HG02798 (cell line): ENCODE measurements around the gene RSL24D1.
"Not testable (repeated sequence)": the region's sequence is repeated elsewhere in the genome, so short reads cannot be mapped to it uniquely, and the experiment has no call there.

Experiments
- ATAC-seq: cut with Tn5 transposase; IDR thresholded peaks from one replicate; pipeline ENCODE4 v1.9.1; 2021; ENCODE audit warnings: mild to moderate bottlenecking; ENCODE audit not compliant: unreplicated experiment, poor library complexity

RSL24D1 gene

DNA sequence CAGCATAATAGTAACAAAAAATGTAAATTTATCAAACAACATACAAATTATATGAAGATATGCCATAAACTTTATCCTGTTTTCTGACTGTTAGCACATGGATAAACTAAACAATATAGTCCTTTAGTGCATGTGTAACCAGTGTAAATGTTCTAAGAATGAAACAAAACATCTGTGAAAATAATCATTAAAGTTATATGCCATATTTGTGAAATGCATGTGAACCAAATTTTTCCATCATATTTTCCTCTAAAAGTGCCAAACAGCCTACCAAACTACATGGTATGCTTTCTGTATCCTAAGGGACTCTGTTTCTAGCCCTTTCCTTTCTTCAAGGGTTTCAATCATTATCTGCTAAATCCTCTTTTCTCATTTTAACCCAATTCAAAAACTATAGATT, 23.9 kb upstream of the RSL24D1 start:
- no peak for ATAC-seq

DNA sequence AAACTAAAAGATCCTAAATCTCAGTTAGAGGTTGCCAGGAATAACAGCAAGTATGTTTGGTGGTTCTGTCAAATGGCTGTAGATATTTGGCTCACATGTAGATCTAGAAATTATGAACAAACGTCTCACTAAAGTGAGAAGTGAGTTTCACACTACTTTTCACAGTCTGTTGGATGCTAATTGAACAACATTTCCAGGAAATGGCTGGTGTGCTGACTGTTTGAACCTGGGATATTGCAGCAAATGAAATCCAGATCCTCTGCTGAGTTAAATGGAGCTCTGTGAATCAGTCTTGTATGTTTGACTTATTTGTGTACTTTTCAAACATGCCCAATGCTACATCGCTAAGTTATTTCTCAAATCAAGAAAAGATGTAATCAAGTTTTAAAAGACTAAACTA, 21.3 kb upstream of the RSL24D1 start:
- ATAC-seq, result no peak

DNA sequence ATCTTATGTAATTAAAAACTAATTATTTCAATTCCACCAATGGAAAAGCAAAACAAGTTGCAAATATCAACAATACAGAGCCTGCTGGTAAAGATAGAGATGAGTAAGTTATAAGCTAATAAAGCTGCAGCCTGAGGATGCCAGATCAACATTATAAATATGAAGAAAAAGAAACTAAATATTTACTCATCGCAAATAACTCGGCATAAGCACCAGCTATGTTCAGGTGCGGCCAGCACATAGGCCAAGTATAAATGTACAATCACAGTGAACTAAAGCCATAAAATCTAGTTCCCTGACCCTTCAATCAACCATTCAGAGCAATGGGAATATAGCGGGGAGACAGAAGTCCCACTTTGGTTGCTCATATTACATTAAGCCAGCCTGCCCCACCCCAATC, 7.7 kb upstream of the RSL24D1 start:
- no peak for ATAC-seq

DNA sequence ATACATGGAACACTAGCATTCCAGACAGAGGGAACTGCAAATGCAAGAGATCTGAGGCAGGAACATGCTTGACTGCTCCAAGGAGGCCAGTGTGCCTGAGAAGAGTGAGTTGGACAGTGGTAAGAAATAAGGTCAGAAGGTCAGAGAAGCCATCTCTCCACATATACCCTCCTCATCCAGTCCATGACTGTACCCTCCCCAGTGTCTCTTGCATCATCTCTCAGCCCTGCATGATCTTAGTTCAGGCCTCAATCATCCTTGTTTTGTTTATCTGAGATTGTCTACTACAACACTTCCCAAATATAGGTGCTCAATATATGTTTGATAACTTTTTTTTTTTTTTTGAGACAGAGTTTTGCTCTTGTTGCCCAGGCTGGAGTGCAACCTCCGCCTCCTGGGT, 5.5 kb upstream of the RSL24D1 start:
- no peak for ATAC-seq

DNA sequence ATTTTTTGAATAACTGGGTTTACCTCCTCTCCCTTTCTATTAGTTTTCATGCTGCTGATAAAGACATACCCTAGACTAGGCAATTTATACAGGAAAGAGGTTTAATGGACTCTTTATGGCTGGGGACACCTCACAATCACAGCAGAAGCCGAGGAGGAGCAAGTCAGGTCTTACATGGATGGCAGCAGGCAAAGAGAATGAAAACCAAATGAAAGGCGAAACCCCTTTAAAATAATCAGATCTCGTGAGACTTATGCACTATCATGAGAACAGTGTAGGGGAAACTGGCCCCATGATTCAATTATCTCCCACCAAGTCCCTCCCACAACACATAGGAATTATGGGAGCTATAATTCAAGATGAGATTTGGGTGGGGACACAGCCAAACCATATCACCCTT, 2.0 kb upstream of the RSL24D1 start:
- ATAC-seq, result no peak

DNA sequence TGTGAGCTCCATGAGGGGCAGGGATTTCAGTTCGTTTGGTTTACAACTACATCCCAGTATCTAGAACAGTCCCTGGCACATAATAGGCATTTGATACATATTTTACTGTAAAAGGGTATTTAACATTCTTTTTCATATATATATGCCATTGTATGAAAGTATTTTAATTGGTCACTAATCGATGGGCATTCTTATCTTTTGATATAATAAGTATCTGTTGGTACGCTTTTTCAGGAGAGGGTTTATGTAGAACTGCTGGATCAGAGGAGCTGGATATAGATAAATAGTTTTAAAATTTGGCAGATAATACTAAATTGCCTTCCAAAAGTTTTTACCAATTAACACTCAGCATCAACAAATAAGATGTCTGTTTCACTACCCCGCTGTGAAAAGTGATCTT, 978 bp upstream of the RSL24D1 start:
- ATAC-seq, result no peak

DNA sequence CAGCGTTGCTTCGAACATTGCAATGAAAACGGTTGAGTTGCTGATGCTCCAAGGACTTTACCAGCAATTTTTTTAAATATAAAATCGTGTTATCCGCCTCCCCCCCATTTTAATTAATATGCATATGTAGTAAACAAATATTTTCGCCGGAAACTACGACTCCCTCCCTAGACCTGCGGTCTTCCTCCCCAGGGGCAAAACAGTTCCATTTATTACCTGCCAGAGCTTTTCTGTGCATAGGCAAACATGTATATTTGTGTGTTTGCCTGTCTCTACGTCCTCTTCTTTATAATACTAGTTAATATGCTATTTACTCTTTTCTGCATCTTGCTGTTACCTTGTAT, 593 bp upstream of the RSL24D1 start:
- peak; percentile 12 for ATAC-seq

DNA sequence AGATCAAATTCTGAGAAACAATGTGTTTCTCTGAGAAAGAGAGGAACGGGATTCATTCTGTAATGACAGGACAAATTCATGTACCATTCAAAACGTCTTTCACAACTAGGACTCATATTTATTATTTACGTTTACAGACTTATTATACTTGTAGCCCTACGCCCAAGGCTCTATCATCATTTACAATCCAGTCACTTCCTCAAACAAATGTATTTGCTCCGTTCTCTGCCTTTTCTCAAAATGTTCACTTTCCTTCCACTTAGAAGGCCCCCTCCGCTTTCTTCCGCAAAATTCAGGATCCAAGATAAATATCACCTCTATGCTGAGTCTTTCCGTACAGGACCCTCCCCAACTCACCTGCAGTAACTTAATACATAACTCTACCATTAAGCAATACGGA, 745 bp downstream of the RSL24D1 start:
- no peak for ATAC-seq

DNA sequence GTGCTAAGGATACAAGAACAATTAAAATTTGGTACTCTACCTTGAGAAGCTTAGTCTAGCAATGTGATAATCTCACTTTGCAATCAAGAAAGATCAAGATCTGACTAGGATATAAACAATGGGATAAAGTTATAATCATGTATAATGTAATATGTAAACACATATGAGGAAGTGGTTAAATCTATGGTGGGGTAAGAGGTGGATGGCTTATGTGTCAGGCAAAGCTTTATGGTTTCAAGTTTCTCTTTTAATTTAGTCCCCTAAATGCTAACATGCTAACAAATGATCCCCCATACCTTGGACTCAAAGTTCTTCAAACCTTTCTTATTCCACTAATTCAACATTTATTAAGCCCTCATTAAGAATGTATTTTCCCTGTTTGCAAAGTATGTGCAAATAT, 2.5 kb downstream of the RSL24D1 start:
- no peak for ATAC-seq

DNA sequence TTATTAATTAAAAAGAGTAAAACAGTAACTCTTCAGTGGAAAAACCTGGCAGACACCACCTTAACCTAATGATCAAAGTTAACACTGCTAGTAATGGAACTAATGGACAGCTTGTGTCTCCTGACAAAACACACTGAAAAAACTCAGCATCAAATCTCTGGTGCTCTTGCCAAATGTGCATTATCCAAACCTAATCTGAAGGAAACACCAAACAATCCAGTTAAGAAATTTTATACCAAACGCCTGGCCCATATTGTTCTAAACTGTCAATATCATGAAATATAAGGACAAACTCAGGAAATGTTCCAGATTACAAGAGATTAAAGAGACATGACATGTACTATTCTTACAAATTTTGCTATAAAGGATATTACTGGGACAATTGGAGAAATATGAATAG, 10.4 kb downstream of the RSL24D1 start:
- ATAC-seq, result no peak

DNA sequence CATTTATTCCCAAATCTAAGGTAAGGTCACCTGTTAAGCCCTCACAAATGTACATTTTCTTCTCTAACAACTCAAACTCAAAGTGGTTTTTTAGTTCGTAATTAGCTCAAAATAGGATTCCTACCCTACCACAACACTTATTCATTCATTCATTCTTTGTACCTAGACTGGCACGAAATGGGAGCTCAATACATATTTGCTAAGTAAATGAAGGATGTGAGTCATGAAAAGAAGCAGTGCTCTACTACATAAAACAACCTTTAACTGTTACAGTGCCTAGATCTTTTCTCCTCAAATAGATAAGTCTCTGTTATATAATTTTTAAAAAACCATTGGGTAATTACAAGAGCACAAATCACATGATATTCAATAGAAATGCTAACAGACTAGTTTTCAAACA, 13.1 kb downstream of the RSL24D1 start:
- no peak for ATAC-seq

DNA sequence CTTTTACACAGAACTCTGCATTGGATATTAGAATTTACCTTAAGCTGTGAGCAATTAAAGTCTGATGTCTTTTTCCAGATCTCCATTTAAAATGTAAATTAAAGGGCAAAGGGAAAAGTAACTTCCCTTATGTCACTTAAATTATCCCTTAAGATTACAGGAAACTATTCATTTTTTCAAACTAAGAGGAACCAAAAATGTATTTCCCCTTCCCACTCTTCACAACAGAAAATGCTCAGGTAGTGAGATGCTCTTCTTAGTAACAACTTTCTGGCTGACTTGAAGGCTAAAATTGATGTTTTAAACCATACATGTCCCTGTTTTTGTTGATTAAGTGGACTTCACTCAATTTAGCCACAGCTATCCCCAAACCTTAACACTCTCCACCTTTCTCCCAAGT, 17.6 kb downstream of the RSL24D1 start:
- ATAC-seq, result no peak

DNA sequence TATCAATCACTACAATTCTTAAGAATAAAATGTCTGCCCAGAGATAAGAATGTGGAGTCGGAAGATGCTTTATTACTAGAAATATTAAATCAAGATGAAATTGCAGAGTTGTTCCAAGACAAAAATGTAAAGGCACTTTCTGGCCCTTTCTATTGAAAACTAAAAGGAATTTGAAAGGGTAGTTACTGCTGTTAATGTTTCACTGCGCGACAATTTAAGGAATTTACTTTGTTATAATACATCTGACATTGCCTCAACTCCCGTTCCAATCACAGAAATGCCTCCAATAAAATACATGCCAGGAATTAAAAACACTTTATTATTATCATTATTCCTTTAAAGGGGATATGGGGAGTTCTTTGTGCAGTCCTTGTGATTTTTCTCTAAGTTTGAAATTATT, 26.4 kb downstream of the RSL24D1 start:
- ATAC-seq, result no peak

DNA sequence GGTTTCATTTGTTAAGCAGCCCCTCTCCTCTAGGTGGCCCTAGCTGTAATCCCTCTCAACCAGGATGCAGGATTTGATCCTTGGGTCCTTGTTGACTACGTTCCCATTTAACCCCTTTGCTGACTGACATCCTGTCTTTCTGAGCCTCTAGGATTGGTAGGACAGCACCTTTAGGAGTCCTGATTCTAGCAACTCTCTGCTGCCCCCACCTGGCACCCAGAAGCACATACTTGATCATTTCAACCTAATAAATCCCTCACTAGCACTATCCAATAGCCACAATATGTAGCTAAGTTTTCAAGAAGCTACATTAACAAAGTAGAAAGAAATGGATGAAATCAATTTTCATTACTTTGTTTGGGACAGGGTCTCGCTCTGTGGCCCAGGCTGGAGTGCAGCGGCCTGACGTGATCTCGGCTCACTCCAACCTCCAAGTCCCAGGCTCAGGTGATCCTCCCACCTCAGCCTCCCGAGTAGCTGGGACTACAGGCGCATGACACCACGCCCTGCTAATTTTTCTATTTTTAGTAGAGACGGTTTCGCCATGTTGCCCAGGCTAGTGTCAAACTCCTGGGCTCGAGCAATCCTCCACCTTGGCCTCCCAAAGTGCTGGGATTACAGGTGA, 28.3 kb downstream of the RSL24D1 start:
- peak; percentile 90 for ATAC-seq

DNA sequence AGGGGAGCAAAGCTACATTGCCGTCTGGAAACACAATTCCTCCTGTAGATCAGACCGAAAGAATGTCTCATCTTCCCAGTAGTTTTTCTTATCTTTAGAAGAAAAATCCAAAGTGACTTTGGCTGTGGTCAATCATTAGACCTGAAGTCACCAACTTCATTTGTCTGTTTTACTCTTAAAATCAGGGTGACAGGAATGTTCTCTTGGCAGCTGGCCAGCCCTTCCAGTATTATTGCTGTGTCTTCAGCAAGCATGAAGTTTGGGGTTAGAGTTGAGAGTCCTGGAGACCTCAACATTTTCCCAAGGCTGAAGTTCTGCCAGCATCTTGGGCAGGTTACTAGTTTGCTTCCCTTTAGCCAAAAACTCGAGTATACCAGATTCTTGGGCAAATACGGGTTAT, 32.5 kb downstream of the RSL24D1 start:
- ATAC-seq, result no peak

DNA sequence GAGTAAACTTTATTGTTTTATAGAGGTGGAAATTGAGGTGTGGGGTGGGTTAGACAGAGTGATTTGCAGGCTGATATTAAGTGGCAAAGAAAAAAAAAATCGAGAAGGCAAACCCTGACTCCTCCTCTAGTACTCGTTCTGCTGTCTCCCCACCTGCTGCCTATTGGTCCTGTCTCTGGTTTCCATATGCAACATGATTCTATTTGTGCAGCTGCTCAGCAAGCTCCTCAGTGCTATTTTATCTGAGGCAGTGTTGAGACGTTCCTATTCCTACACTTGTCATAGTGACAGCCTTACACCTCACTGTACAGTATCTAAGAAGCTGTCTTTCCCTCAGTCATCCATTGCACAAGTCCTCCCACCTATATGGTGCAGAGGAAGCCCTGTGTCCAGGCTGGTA, 45.1 kb downstream of the RSL24D1 start:
- no peak for ATAC-seq

DNA sequence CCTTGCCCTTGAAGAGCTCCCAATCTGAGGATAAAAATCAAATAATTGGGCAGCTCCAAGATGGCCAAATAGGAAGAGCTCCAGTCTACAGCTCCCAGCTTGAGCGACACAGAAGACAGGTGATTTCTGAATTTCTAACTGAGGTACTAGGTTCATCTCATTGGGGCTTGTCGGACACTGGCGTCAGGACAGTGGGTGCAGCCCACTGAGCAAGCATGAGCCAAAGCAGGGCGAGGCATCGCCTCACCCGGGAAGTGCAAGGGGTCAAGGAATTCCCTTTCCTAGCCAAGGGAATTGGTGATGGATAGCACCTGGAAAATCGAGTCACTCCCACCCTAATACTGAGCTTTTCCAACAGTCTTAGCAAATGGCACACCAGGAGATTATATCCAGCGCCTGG, 53.6 kb downstream of the RSL24D1 start:
- not testable (repeated sequence) for ATAC-seq

DNA sequence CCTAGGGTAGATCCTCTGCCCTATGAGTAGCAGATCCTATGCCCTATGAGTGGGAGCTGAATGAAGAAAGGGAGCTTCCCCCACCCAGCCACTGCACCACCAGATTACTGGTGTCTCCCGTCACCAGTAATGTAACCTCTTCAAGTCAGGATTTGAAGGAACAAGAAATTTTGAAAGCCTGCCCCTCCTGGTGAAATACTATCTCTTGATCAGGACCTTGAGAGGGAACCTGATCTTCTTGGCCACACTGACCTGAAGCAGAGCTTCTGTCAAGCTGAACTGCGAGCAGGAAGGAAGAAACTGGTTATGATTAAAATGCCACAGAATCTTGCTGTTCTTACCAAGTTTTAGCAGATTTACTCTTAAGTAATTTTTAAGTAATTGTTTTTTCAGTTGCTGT, 62.8 kb downstream of the RSL24D1 start:
- ATAC-seq, result no peak

DNA sequence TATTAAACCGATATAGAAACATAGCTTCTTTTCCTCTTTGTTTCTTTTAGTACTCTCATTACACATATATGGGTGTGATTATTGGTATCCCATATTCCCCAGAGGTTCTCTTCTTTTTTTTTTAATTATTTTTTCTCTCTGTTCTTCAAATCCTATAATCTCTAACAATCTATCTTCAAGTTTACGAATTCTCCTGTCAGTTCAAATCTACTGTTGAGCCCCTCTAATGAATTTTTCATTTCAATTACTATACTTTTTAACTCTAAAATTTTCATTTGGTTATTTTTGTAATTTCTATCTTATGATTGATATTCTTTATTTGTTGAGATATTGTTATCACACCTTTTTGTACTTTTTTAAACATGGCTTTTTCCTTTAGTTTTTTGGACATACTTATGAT, 64.1 kb downstream of the RSL24D1 start:
- no peak for ATAC-seq
